ENCODE data around the gene EZH2.

Gene EZH2

GRCh38 chr7:148918058-148918596, 34.0 kb upstream of the EZH2 start:
- Histone ChIP-seq H3K36me3 (ENCODE audit: control insufficient read depth in 5 of 5, insufficient read depth in 5 of 5, low read length in 5 of 5) (no peaks in the 10 kb centered on the region), H3K4me1 (ENCODE audit: control insufficient read depth in 5 of 5, insufficient read depth in 5 of 5, low read length in 5 of 5) (peaks cover 0 to 18% (median 0%) of the 10 kb centered on the region in 5 donors), H3K9me3 (ENCODE audit: control insufficient read depth in 5 of 5, low read length in 5 of 5) (no peaks in the 10 kb centered on the region), H3K27ac (ENCODE audit: low read depth, low read length) (no peak overlapping the region), H3K9ac (ENCODE audit: low read length in 5 of 5) (no peak overlapping the region), H3K27me3 (ENCODE audit: control insufficient read depth in 5 of 5, insufficient read depth in 4 of 5, low read length in 5 of 5) (no peaks in the 10 kb centered on the region), H3K4me3 (ENCODE audit: low read depth in 1 of 5, low read length in 5 of 5) (no peak overlapping the region)

GRCh38 chr7:148916186-148916585, 32.1 kb upstream of the EZH2 start:
- peaks cover 0 to 18% (median 0%) of the 10 kb centered on the region in 5 donors for H3K4me1 ChIP-seq (ENCODE audit: control insufficient read depth in 5 of 5, insufficient read depth in 5 of 5, low read length in 5 of 5)
- H3K36me3 ChIP-seq (ENCODE audit: control insufficient read depth in 5 of 5, insufficient read depth in 5 of 5, low read length in 5 of 5) = no peaks in the 10 kb centered on the region

GRCh38 chr7:148915211-148915610, 31.1 kb upstream of the EZH2 start:
- no peak overlapping the region for H3K9ac ChIP-seq (ENCODE audit: low read length in 5 of 5)
- no peak overlapping the region for H3K27ac ChIP-seq (ENCODE audit: low read depth, low read length)
- no peak overlapping the region for H3K4me3 ChIP-seq (ENCODE audit: low read depth in 1 of 5, low read length in 5 of 5)
- H3K4me1 ChIP-seq (ENCODE audit: control insufficient read depth in 5 of 5, insufficient read depth in 5 of 5, low read length in 5 of 5) = peaks cover 0 to 18% (median 0%) of the 10 kb centered on the region in 5 donors
- H3K27me3 ChIP-seq (ENCODE audit: control insufficient read depth in 5 of 5, insufficient read depth in 4 of 5, low read length in 5 of 5) = no peaks in the 10 kb centered on the region
- H3K9me3 ChIP-seq (ENCODE audit: control insufficient read depth in 5 of 5, low read length in 5 of 5) = no peaks in the 10 kb centered on the region
- no peaks in the 10 kb centered on the region for H3K36me3 ChIP-seq (ENCODE audit: control insufficient read depth in 5 of 5, insufficient read depth in 5 of 5, low read length in 5 of 5)

More at GRCh38 chr7:148916186-148916585, 32.1 kb upstream of the EZH2 start:
- H3K27ac ChIP-seq (ENCODE audit: low read depth, low read length) = no peak overlapping the region
- no peaks in the 10 kb centered on the region for H3K27me3 ChIP-seq (ENCODE audit: control insufficient read depth in 5 of 5, insufficient read depth in 4 of 5, low read length in 5 of 5)
- peak overlapping the region in 1 of 5 donors; percentile 11 for H3K9ac ChIP-seq (ENCODE audit: low read length in 5 of 5)
- no peak overlapping the region for H3K4me3 ChIP-seq (ENCODE audit: low read depth in 1 of 5, low read length in 5 of 5)
- H3K9me3 ChIP-seq (ENCODE audit: control insufficient read depth in 5 of 5, low read length in 5 of 5) = no peaks in the 10 kb centered on the region

- Histone ChIP-seq H3K9me3 (ENCODE audit: control insufficient read depth in 5 of 5, low read length in 5 of 5) (no peaks in the 10 kb centered on the region), H3K4me1 (ENCODE audit: control insufficient read depth in 5 of 5, insufficient read depth in 5 of 5, low read length in 5 of 5) (peaks cover 0 to 18% (median 0%) of the 10 kb centered on the region in 5 donors), H3K4me3 (ENCODE audit: low read depth in 1 of 5, low read length in 5 of 5) (no peak overlapping the region), H3K27me3 (ENCODE audit: control insufficient read depth in 5 of 5, insufficient read depth in 4 of 5, low read length in 5 of 5) (no peaks in the 10 kb centered on the region), H3K9ac (ENCODE audit: low read length in 5 of 5) (no peak overlapping the region), H3K27ac (ENCODE audit: low read depth, low read length) (no peak overlapping the region), H3K36me3 (ENCODE audit: control insufficient read depth in 5 of 5, insufficient read depth in 5 of 5, low read length in 5 of 5) (no peaks in the 10 kb centered on the region)
Measured at GRCh38 chr7:148914208-148914777, 30.2 kb upstream of the EZH2 start.

- no peaks in the 10 kb centered on the region for H3K9me3 ChIP-seq (ENCODE audit: control insufficient read depth in 5 of 5, low read length in 5 of 5)
- H3K9ac ChIP-seq (ENCODE audit: low read length in 5 of 5) = no peak overlapping the region
- no peak overlapping the region for H3K27ac ChIP-seq (ENCODE audit: low read depth, low read length)
- H3K4me1 ChIP-seq (ENCODE audit: control insufficient read depth in 5 of 5, insufficient read depth in 5 of 5, low read length in 5 of 5) = peaks cover 0 to 18% (median 0%) of the 10 kb centered on the region in 5 donors
- no peak overlapping the region for H3K4me3 ChIP-seq (ENCODE audit: low read depth in 1 of 5, low read length in 5 of 5)
- no peaks in the 10 kb centered on the region for H3K36me3 ChIP-seq (ENCODE audit: control insufficient read depth in 5 of 5, insufficient read depth in 5 of 5, low read length in 5 of 5)
- peaks cover 0 to 5% (median 3%) of the 10 kb centered on the region in 5 donors for H3K27me3 ChIP-seq (ENCODE audit: control insufficient read depth in 5 of 5, insufficient read depth in 4 of 5, low read length in 5 of 5)
Measured at GRCh38 chr7:148912758-148913541, 28.9 kb upstream of the EZH2 start.

GRCh38 chr7:148912151-148912550, 28.1 kb upstream of the EZH2 start:
- no peaks in the 10 kb centered on the region for H3K36me3 ChIP-seq (ENCODE audit: control insufficient read depth in 5 of 5, insufficient read depth in 5 of 5, low read length in 5 of 5)
- H3K4me1 ChIP-seq (ENCODE audit: control insufficient read depth in 5 of 5, insufficient read depth in 5 of 5, low read length in 5 of 5) = peaks cover 0 to 18% (median 0%) of the 10 kb centered on the region in 5 donors
- H3K27me3 ChIP-seq (ENCODE audit: control insufficient read depth in 5 of 5, insufficient read depth in 4 of 5, low read length in 5 of 5) = peaks cover 0 to 6% (median 3%) of the 10 kb centered on the region in 5 donors
- H3K9me3 ChIP-seq (ENCODE audit: control insufficient read depth in 5 of 5, low read length in 5 of 5) = no peaks in the 10 kb centered on the region
- no peak overlapping the region for H3K9ac ChIP-seq (ENCODE audit: low read length in 5 of 5)
- no peak overlapping the region for H3K27ac ChIP-seq (ENCODE audit: low read depth, low read length)
- no peak overlapping the region for H3K4me3 ChIP-seq (ENCODE audit: low read depth in 1 of 5, low read length in 5 of 5)

- no peak overlapping the region for H3K4me3 ChIP-seq (ENCODE audit: low read depth in 1 of 5, low read length in 5 of 5)
- no peak overlapping the region for H3K9ac ChIP-seq (ENCODE audit: low read length in 5 of 5)
- peaks cover 0 to 6% (median 3%) of the 10 kb centered on the region in 5 donors for H3K27me3 ChIP-seq (ENCODE audit: control insufficient read depth in 5 of 5, insufficient read depth in 4 of 5, low read length in 5 of 5)
- H3K36me3 ChIP-seq (ENCODE audit: control insufficient read depth in 5 of 5, insufficient read depth in 5 of 5, low read length in 5 of 5) = no peaks in the 10 kb centered on the region
- no peaks in the 10 kb centered on the region for H3K9me3 ChIP-seq (ENCODE audit: control insufficient read depth in 5 of 5, low read length in 5 of 5)
- no peak overlapping the region for H3K27ac ChIP-seq (ENCODE audit: low read depth, low read length)
- peaks cover 0 to 18% (median 0%) of the 10 kb centered on the region in 5 donors for H3K4me1 ChIP-seq (ENCODE audit: control insufficient read depth in 5 of 5, insufficient read depth in 5 of 5, low read length in 5 of 5)
Measured at GRCh38 chr7:148911626-148912025, 27.5 kb upstream of the EZH2 start.

GRCh38 chr7:148909568-148909967, 25.5 kb upstream of the EZH2 start:
- no peaks in the 10 kb centered on the region for H3K36me3 ChIP-seq (ENCODE audit: control insufficient read depth in 5 of 5, insufficient read depth in 5 of 5, low read length in 5 of 5)
- H3K27ac ChIP-seq (ENCODE audit: low read depth, low read length) = no peak overlapping the region
- H3K27me3 ChIP-seq (ENCODE audit: control insufficient read depth in 5 of 5, insufficient read depth in 4 of 5, low read length in 5 of 5) = peaks cover 0 to 6% (median 3%) of the 10 kb centered on the region in 5 donors
- no peak overlapping the region for H3K4me3 ChIP-seq (ENCODE audit: low read depth in 1 of 5, low read length in 5 of 5)
- no peak overlapping the region for H3K9ac ChIP-seq (ENCODE audit: low read length in 5 of 5)
- H3K9me3 ChIP-seq (ENCODE audit: control insufficient read depth in 5 of 5, low read length in 5 of 5) = no peaks in the 10 kb centered on the region
- H3K4me1 ChIP-seq (ENCODE audit: control insufficient read depth in 5 of 5, insufficient read depth in 5 of 5, low read length in 5 of 5) = peaks cover 0 to 5% (median 0%) of the 10 kb centered on the region in 5 donors

- Histone ChIP-seq H3K27ac (ENCODE audit: low read depth, low read length) (no peak overlapping the region), H3K36me3 (ENCODE audit: control insufficient read depth in 5 of 5, insufficient read depth in 5 of 5, low read length in 5 of 5) (no peaks in the 10 kb centered on the region), H3K9ac (ENCODE audit: low read length in 5 of 5) (no peak overlapping the region), H3K9me3 (ENCODE audit: control insufficient read depth in 5 of 5, low read length in 5 of 5) (no peaks in the 10 kb centered on the region), H3K4me3 (ENCODE audit: low read depth in 1 of 5, low read length in 5 of 5) (no peak overlapping the region), H3K4me1 (ENCODE audit: control insufficient read depth in 5 of 5, insufficient read depth in 5 of 5, low read length in 5 of 5) (no peaks in the 10 kb centered on the region), H3K27me3 (ENCODE audit: control insufficient read depth in 5 of 5, insufficient read depth in 4 of 5, low read length in 5 of 5) (peaks cover 0 to 6% (median 3%) of the 10 kb centered on the region in 5 donors)
Measured at GRCh38 chr7:148906707-148907498, 22.8 kb upstream of the EZH2 start.

Data from subcutaneous abdominal adipose tissue (tissue), 5 donors.